Panc1 (cell line): ENCODE results near the gene TUBG2. TPM values are rescaled to one million over a fixed set of nuclear protein-coding genes. Genes with fewer than 3 reads are reported as not detected.

Experiments
- ATAC-seq: fragments of 200-7000 bp; cut with Tn5 transposase; 2 replicates; pipeline ENCODE4 v1.9.1; 2020; ENCODE audit warnings: mild to moderate bottlenecking, moderate library complexity
- BruUV-seq: library from RNA; stranded (reverse); fragments of 400-500 nt; replicated peaks from 2 replicates; lab custom pipeline; 2021; lab: Mats Ljungman, UMichigan
- CTCF ChIA-PET: fragments of 300-600 bp; sonication (Branson Sonifier 250); formaldehyde crosslinking; loops from one replicate; lab custom pipeline; 2022; ENCODE audit warnings: antibody characterized with exemption; lab: Charles Lee
- POLR2A ChIA-PET: fragments of 300-600 bp; sonication (Branson Sonifier 250); formaldehyde crosslinking; loops from one replicate; lab custom pipeline; 2022; ENCODE audit warnings: antibody characterized with exemption; lab: Charles Lee
- DNase-seq: peaks from one replicate; pipeline ENCODE4 v3.0.0-alpha.2; 2010; ENCODE audit warnings: low read depth, low spot score
- H3K27ac ChIP-seq: 2 replicates; pipeline ENCODE4 v1.5.1; 2011; ENCODE audit warnings: mild to moderate bottlenecking, low read length, inconsistent platforms
- H3K27me3 ChIP-seq: fragments of 200-500 bp; sonication (Bioruptor generic); 2 replicates; pipeline ENCODE4 v1.6.0; 2014; ENCODE audit warnings: low read length, inconsistent platforms; ENCODE audit not compliant: control insufficient read depth, insufficient read depth
- H3K36me3 ChIP-seq: fragments of 200-500 bp; sonication (Bioruptor generic); 2 replicates; pipeline ENCODE4 v1.5.1; 2014; ENCODE audit warnings: inconsistent platforms, mild to moderate bottlenecking, low read length, moderate library complexity; ENCODE audit not compliant: control insufficient read depth, insufficient read depth
- H3K4me1 ChIP-seq: 2 replicates; pipeline ENCODE4 v1.5.1; 2011; ENCODE audit warnings: inconsistent platforms, mild to moderate bottlenecking, low read length, moderate library complexity; ENCODE audit not compliant: control insufficient read depth, insufficient read depth
- H3K4me3 ChIP-seq, 2 experiments: 2 replicates each; pipeline ENCODE4 v1.5.1; 2011 to 2012; ENCODE audit warnings: low read depth in 2 of 2, low read length in 2 of 2, mild to moderate bottlenecking in 2 of 2, inconsistent platforms in 1 of 2, moderate library complexity in 1 of 2
- H3K9me3 ChIP-seq: fragments of 200-500 bp; sonication (Bioruptor generic); 2 replicates; pipeline ENCODE4 v1.5.1; 2014; ENCODE audit warnings: low read depth, mild to moderate bottlenecking, inconsistent platforms, low read length, moderate library complexity; ENCODE audit not compliant: control insufficient read depth, insufficient read depth
- POLR2AphosphoS5 ChIP-seq: IDR thresholded peaks from 2 replicates; pipeline ENCODE4 v1.6.1; 2012; ENCODE audit warnings: mild to moderate bottlenecking, low read depth, low read length, moderate library complexity
- SIN3A ChIP-seq: IDR thresholded peaks from 2 replicates; pipeline ENCODE4 v1.6.1; 2012; ENCODE audit warnings: low read depth, mild to moderate bottlenecking, low read length, moderate library complexity, borderline replicate concordance; ENCODE audit not compliant: insufficient read depth
- TCF7L2 ChIP-seq: IDR thresholded peaks from 2 replicates; pipeline ENCODE4 v1.6.1; 2011; ENCODE audit warnings: mild to moderate bottlenecking, low read depth, low read length, inconsistent platforms
- in situ Hi-C: cut with HindIII; loops from 2 replicates; pipeline ENCODE4 v1.10.0; 2016; ENCODE audit warnings: low sequenced_read_pairs, low pct_unique_long_range_greater_than_20kb
- intact Hi-C: fragments of 100-400 bp; cut with micrococcal nuclease; formaldehyde crosslinking; loops from one replicate; pipeline ENCODE4 v1.10.0; 2022; ENCODE audit not compliant: unreplicated experiment
- total RNA-seq: library from RNA; stranded (reverse); gene quantifications from one replicate; pipeline ENCODE4 v1.2.1, GENCODE V29; 2021; ENCODE audit not compliant: unreplicated experiment
- TF ChIP-seq, protein P1 (sequence below), 2 experiments: IDR thresholded peaks; 2 replicates each; pipeline ENCODE4 v1.6.1; 2011 to 2012; ENCODE audit warnings: low read depth in 2 of 2, control low read depth in 1 of 2, low read length in 1 of 2, mild to moderate bottlenecking in 1 of 2, moderate library complexity in 1 of 2; ENCODE audit not compliant: insufficient read depth in 1 of 2
- TF ChIP-seq, protein P2 (sequence below): fragments of 450-650 bp; IDR thresholded peaks from 2 replicates; pipeline ENCODE4 v1.5.1; 2017; ENCODE audit warnings: mild to moderate bottlenecking

TUBG2 gene
- total RNA-seq, 1 experiment from 2014 or later, result 25.5 TPM

DNA sequence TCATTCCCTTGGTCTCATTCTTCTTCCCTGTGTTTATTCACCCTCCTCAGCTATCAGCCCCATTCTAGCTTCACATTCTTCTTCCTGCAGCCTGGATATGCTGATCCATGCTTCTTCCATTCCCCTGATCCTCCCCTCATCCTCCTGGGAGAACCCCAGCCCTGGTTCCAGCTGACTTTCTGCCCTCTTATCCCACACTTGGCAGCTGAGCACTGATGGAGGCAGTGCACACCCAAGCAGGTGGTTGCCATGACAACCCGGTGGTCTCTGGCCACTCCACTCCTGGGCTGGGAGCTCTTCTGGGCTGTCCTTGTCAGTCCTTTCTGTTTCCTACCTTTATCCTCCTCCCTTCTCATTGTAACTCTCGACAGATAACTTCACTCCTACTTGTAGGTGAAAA, 16.7 kb upstream of the TUBG2 start:
- Histone ChIP-seq H3K27me3 (no peaks in the 10 kb centered on the region), H3K36me3 (no peaks in the 10 kb centered on the region), H3K4me3 (no peak overlapping the region), H3K4me1 (no peaks in the 10 kb centered on the region), H3K27ac (no peak overlapping the region), H3K9me3 (no peaks in the 10 kb centered on the region)
- no peak for ATAC-seq
- ChIA-PET POLR2A (no interaction called here), CTCF (no interaction called here)
- intact Hi-C loops, result no loop called here
- no peak for DNase-seq
- no TSS peak for BruUV-seq
- no peak for TF ChIP-seq SIN3A
- TF ChIP-seq TCF7L2, result no peak
- no peak for TF ChIP-seq POLR2AphosphoS5
- TF ChIP-seq, protein P1, sequence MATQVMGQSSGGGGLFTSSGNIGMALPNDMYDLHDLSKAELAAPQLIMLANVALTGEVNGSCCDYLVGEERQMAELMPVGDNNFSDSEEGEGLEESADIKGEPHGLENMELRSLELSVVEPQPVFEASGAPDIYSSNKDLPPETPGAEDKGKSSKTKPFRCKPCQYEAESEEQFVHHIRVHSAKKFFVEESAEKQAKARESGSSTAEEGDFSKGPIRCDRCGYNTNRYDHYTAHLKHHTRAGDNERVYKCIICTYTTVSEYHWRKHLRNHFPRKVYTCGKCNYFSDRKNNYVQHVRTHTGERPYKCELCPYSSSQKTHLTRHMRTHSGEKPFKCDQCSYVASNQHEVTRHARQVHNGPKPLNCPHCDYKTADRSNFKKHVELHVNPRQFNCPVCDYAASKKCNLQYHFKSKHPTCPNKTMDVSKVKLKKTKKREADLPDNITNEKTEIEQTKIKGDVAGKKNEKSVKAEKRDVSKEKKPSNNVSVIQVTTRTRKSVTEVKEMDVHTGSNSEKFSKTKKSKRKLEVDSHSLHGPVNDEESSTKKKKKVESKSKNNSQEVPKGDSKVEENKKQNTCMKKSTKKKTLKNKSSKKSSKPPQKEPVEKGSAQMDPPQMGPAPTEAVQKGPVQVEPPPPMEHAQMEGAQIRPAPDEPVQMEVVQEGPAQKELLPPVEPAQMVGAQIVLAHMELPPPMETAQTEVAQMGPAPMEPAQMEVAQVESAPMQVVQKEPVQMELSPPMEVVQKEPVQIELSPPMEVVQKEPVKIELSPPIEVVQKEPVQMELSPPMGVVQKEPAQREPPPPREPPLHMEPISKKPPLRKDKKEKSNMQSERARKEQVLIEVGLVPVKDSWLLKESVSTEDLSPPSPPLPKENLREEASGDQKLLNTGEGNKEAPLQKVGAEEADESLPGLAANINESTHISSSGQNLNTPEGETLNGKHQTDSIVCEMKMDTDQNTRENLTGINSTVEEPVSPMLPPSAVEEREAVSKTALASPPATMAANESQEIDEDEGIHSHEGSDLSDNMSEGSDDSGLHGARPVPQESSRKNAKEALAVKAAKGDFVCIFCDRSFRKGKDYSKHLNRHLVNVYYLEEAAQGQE (IDR thresholded peaks at IDR 0.05; ENCODE audit: insufficient read depth in 1 of 2, low read depth in 2 of 2, low read length in 1 of 2), result no peak
- TF ChIP-seq, protein P2, sequence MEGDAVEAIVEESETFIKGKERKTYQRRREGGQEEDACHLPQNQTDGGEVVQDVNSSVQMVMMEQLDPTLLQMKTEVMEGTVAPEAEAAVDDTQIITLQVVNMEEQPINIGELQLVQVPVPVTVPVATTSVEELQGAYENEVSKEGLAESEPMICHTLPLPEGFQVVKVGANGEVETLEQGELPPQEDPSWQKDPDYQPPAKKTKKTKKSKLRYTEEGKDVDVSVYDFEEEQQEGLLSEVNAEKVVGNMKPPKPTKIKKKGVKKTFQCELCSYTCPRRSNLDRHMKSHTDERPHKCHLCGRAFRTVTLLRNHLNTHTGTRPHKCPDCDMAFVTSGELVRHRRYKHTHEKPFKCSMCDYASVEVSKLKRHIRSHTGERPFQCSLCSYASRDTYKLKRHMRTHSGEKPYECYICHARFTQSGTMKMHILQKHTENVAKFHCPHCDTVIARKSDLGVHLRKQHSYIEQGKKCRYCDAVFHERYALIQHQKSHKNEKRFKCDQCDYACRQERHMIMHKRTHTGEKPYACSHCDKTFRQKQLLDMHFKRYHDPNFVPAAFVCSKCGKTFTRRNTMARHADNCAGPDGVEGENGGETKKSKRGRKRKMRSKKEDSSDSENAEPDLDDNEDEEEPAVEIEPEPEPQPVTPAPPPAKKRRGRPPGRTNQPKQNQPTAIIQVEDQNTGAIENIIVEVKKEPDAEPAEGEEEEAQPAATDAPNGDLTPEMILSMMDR, result no peak
- in situ Hi-C loops, result no loop called here

DNA sequence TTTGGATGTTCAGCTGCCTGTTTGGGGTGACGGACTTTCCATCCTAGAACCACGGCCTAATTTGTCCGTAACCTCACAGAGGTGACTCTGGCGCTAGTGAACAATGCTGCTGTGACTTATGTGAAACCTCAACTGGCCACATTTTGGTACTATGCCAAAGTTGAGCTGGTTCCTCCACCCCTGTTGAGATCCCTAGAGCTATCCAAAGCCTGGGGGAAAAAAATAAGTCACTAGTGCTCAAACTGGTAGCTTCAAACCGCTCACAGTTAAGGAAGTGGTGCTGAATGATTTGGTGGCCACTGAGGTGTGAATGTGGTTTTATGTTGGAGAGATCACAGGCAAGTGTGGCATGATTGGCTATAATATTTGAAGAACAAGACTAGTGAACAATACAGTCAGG, 11.3 kb upstream of the TUBG2 start:
- H3K9me3 ChIP-seq, result no peaks in the 10 kb centered on the region
- ChIA-PET CTCF (no interaction called here), POLR2A (interaction anchor here (0.6 kb wide), 2 partner anchors 9 kb away, joined by 6 read pairs; no protein-coding TSS in a partner anchor)
- intact Hi-C loops (no loop called here), in situ Hi-C loops (no loop called here)
- H3K4me3 ChIP-seq, result no peak overlapping the region
- ATAC-seq, result no peak
- no peaks in the 10 kb centered on the region for H3K4me1 ChIP-seq
- TF ChIP-seq, protein P2, result no peak
- TF ChIP-seq, protein P1 (IDR thresholded peaks at IDR 0.05; ENCODE audit: insufficient read depth in 1 of 2, low read depth in 2 of 2, low read length in 1 of 2), result no peak
- TF ChIP-seq POLR2AphosphoS5 (no peak), SIN3A (no peak)
- no peaks in the 10 kb centered on the region for H3K27me3 ChIP-seq
- no peak for DNase-seq
- H3K27ac ChIP-seq, result no peak overlapping the region
- no TSS peak for BruUV-seq
- H3K36me3 ChIP-seq, result no peaks in the 10 kb centered on the region
